ENCODE results near the gene HOMER2. TPM values are rescaled to one million over a fixed set of nuclear protein-coding genes. Genes with fewer than 3 reads are reported as not detected.
"Not testable (repeated sequence)": the region's sequence is repeated elsewhere in the genome, so short reads cannot be mapped to it uniquely, and the experiment has no call there.

The HOMER2 gene
- total and polyA plus RNA-seq, 12 donors, result 12.3 to 64.4 (median 43.2) TPM

GRCh38 chr15:82895983-82896382 is 56.5 kb downstream of the HOMER2 start:
- intact Hi-C loops (cut with DNase I), result no loop called here
- ATAC-seq (peak in 1 of 8 donors; percentile 64), DNase-seq (no peak)
- no peaks in the 10 kb centered on the region for H3K9me3 ChIP-seq
- TF ChIP-seq CTCF (IDR thresholded peaks at IDR 0.05), result no peak
- 94 to 97% methylated on average over 5 of the region's 5 CpGs for WGBS, 2 donors
- no peak overlapping the region for H3K27ac ChIP-seq
- H3K36me3 ChIP-seq, result no peaks in the 10 kb centered on the region
- no peak overlapping the region for H3K4me3 ChIP-seq
- no peaks in the 10 kb centered on the region for H3K27me3 ChIP-seq
- H3K4me1 ChIP-seq, result peaks cover 0 to 21% (median 0%) of the 10 kb centered on the region in 9 donors

DNA sequence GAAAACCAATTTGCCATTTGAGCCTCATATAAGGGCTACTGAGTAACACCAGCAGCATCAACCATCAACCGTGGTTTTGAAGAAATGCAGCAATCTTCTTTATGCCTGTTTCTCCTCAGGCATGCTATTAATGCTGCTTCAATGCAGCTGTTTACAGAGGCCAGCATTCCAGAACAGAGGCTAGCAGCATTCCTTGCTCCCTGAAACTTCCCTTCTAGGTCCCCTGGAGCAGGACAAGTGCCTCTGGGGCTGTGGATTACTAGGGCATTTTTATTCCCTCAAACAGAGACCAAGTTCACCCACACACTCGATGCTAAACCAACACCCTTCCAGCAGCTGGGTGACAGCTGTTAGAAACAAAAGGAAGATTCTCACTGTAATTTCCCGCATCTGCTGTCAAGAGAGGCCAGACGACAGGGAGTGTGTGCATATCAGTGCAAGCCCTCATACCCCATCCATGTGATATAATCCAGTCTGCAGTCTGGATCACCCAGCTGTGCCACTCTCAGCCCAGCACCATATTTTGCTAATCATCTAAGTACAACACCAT is 57.5 kb downstream of the HOMER2 start:
- WGBS, 2 donors, result 35 to 37% methylated on average over 4 of the region's 4 CpGs
- ATAC-seq, result peak in 2 of 8 donors; percentile 18 to 21
- no peaks in the 10 kb centered on the region for H3K27me3 ChIP-seq
- no peak for TF ChIP-seq CTCF (IDR thresholded peaks at IDR 0.05)
- H3K4me1 ChIP-seq, result peaks cover 0 to 25% (median 0%) of the 10 kb centered on the region in 9 donors
- intact Hi-C loops (cut with DNase I), result no loop called here
- H3K9me3 ChIP-seq, result no peaks in the 10 kb centered on the region
- no peaks in the 10 kb centered on the region for H3K36me3 ChIP-seq
- no peak overlapping the region for H3K4me3 ChIP-seq
- H3K27ac ChIP-seq, result no peak overlapping the region
- DNase-seq, result no peak

DNA sequence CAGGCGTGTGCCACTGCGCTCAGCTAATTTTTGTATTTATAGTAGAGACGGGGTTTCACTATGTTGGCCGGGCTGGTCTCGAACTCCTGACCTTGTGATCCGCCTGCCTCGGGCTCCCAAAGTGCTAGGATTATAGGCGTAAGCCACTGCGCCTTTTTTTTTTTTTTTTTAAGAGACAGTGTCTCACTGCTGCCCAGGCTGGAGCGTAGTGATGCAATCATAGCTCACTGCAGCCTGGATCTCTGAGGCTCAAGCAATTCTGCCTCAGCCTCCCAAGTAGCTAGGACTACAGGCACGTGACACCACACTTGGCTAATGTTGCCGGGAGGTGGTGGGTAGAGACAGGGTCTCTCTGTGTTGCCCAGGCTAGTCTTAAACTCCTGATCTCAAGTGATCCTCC is 59.0 kb downstream of the HOMER2 start:
- intact Hi-C loops (cut with DNase I), result not testable (repeated sequence)
- 92 to 93% methylated on average over 12 of the region's 12 CpGs for WGBS, 2 donors

GRCh38 chr15:82892573-82892972 is 59.9 kb downstream of the HOMER2 start:
- peaks cover 0 to 13% (median 0%) of the 10 kb centered on the region in 9 donors for H3K4me1 ChIP-seq
- WGBS, 2 donors, result 82 to 84% methylated on average over 9 of the region's 9 CpGs
- no peak for TF ChIP-seq CTCF (IDR thresholded peaks at IDR 0.05)
- no peak for DNase-seq
- intact Hi-C loops (cut with DNase I), result no loop called here
- H3K4me3 ChIP-seq, result no peak overlapping the region
- ATAC-seq, result no peak
- H3K27ac ChIP-seq, result no peak overlapping the region
- no peaks in the 10 kb centered on the region for H3K9me3 ChIP-seq
- H3K36me3 ChIP-seq, result no peaks in the 10 kb centered on the region
- no peaks in the 10 kb centered on the region for H3K27me3 ChIP-seq

More for the DNA sequence above, 59.0 kb downstream of the HOMER2 start:
- H3K36me3 ChIP-seq, ATAC-seq, DNase-seq, H3K27ac ChIP-seq, H3K4me3 ChIP-seq, H3K27me3 ChIP-seq, H3K9me3 ChIP-seq: not testable (repeated sequence)
- H3K4me1 ChIP-seq, result peaks cover 0 to 22% (median 0%) of the 10 kb centered on the region in 9 donors

- H3K27ac ChIP-seq, result no peak overlapping the region
- no peak for ATAC-seq
- no peaks in the 10 kb centered on the region for H3K36me3 ChIP-seq
- peaks cover 0 to 13% (median 0%) of the 10 kb centered on the region in 9 donors for H3K4me1 ChIP-seq
- intact Hi-C loops (cut with DNase I), result no loop called here
- DNase-seq, result no peak
- no peak overlapping the region for H3K4me3 ChIP-seq
- 90 to 91% methylated on average over 6 of the region's 6 CpGs for WGBS, 2 donors
- H3K9me3 ChIP-seq, result no peaks in the 10 kb centered on the region
- no peak for TF ChIP-seq CTCF (IDR thresholded peaks at IDR 0.05)
- no peaks in the 10 kb centered on the region for H3K27me3 ChIP-seq
These were observed 61.5 kb downstream of the HOMER2 start for GRCh38 chr15:82890995-82891390.

All from heart right ventricle (tissue), 16 donors.